OCI-LY7 (cell line): ENCODE results near the gene GAN.

Source experiments
- EZH2phosphoT487 ChIP-seq: fragments of 200-600 bp; sonication (generic); IDR thresholded peaks from 2 replicates; pipeline ENCODE4 v1.6.1; 2018; ENCODE audit warnings: low read depth, borderline replicate concordance, mild to moderate bottlenecking, mixed run types, antibody characterized with exemption, low read length, moderate library complexity, mixed read lengths
- TF ChIP-seq, protein P1 (sequence below): fragments of 200-600 bp; sonication (generic); conservative IDR thresholded peaks from 2 replicates; pipeline ENCODE4 v1.5.1; 2014; ENCODE audit warnings: mild to moderate bottlenecking, antibody characterized with exemption, low read length, moderate library complexity, mixed read lengths

DNA sequence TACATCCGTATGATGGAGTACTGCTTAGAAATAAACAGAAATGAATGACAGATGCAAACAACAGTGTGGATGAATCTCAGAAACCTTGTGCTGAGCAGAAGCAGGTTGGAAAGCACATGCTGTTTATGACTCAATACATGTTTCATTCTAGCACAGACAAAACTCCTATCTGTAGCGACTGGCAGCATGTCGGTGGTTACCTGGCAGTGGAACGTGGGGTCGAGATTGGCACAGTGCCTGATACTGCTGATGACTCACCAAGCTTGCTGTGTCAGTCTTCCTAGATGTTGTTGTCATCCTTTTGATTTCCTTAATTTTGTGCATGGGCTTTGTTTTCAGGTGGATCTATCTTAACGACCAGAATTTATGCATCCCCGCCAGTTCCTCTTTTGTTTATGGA, 62.1 kb downstream of the GAN start:
- TF ChIP-seq, protein P1, sequence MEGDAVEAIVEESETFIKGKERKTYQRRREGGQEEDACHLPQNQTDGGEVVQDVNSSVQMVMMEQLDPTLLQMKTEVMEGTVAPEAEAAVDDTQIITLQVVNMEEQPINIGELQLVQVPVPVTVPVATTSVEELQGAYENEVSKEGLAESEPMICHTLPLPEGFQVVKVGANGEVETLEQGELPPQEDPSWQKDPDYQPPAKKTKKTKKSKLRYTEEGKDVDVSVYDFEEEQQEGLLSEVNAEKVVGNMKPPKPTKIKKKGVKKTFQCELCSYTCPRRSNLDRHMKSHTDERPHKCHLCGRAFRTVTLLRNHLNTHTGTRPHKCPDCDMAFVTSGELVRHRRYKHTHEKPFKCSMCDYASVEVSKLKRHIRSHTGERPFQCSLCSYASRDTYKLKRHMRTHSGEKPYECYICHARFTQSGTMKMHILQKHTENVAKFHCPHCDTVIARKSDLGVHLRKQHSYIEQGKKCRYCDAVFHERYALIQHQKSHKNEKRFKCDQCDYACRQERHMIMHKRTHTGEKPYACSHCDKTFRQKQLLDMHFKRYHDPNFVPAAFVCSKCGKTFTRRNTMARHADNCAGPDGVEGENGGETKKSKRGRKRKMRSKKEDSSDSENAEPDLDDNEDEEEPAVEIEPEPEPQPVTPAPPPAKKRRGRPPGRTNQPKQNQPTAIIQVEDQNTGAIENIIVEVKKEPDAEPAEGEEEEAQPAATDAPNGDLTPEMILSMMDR, result no peak
- TF ChIP-seq EZH2phosphoT487, result no peak
